CD14-positive monocyte (primary cell): ENCODE results near the gene ACTR2. TPM values are rescaled to one million over a fixed set of nuclear protein-coding genes. Genes with fewer than 3 reads are reported as not detected.
"Not testable (repeated sequence)": the region's sequence is repeated elsewhere in the genome, so short reads cannot be mapped to it uniquely, and the experiment has no call there.

Experiments used
- DNase-seq, 3 donors: peaks; one replicate each; pipeline ENCODE4 v3.0.0-alpha.2; 2011 to 2022
- H2AFZ ChIP-seq: 2 replicates; pipeline ENCODE4 v1.6.0; 2012; ENCODE audit warnings: mild to moderate bottlenecking, low read depth, low read length, inconsistent platforms; ENCODE audit not compliant: insufficient read depth, poor library complexity, severe bottlenecking
- H3K27ac ChIP-seq, 2 donors: 1 replicate in 1 of 2; 2 replicates in 1 of 2; pipeline ENCODE4 v1.5.1; 2012 to 2013; ENCODE audit warnings: low read length in 2 of 2, control low read depth in 1 of 2, inconsistent platforms in 1 of 2, low read depth in 1 of 2, mild to moderate bottlenecking in 1 of 2
- H3K27me3 ChIP-seq, 2 donors: one replicate each; pipeline versions ENCODE4 v1.6.0 to v1.6.1; 2011 to 2013; ENCODE audit warnings: low read length in 2 of 2; ENCODE audit not compliant: control insufficient read depth in 2 of 2, insufficient read depth in 2 of 2
- H3K36me3 ChIP-seq, 2 donors: replicated peaks in 1 of 2; 1 replicate in 1 of 2; 2 replicates in 1 of 2; pipeline versions ENCODE4 v1.5.1 to v1.6.1; 2012 to 2013; ENCODE audit warnings: low read length in 2 of 2, control low read depth in 1 of 2, inconsistent platforms in 1 of 2, mild to moderate bottlenecking in 1 of 2; ENCODE audit not compliant: insufficient read depth in 2 of 2, control insufficient read depth in 1 of 2
- H3K4me1 ChIP-seq, 2 donors: 1 replicate in 1 of 2; 2 replicates in 1 of 2; pipeline versions ENCODE4 v1.5.1 to v1.6.1; 2012 to 2013; ENCODE audit warnings: low read length in 2 of 2, control low read depth in 1 of 2, inconsistent platforms in 1 of 2, mild to moderate bottlenecking in 1 of 2, moderate library complexity in 1 of 2; ENCODE audit not compliant: insufficient read depth in 2 of 2, control insufficient read depth in 1 of 2
- H3K4me2 ChIP-seq: replicated peaks from 2 replicates; pipeline ENCODE3; 2012; ENCODE audit warnings: low read length, moderate library complexity, mild to moderate bottlenecking; ENCODE audit not compliant: poor library complexity, severe bottlenecking; ENCODE audit errors: extremely low read depth
- H3K4me3 ChIP-seq, 3 experiments: fragments of 200-600 bp in 1 of 3; sonication (generic) in 1 of 3; replicated peaks in 1 of 3; 1 replicate in 2 of 3; 2 replicates in 1 of 3; pipeline ENCODE4 v1.5.1; 2011 to 2013; ENCODE audit warnings: low read length in 3 of 3, mild to moderate bottlenecking in 3 of 3, control low read depth in 2 of 3, low read depth in 2 of 3, inconsistent platforms in 1 of 3, moderate library complexity in 1 of 3
- H3K79me2 ChIP-seq: 2 replicates; pipeline ENCODE4 v1.6.0; 2012; ENCODE audit warnings: mild to moderate bottlenecking, control low read depth, inconsistent platforms, low read length, moderate library complexity; ENCODE audit not compliant: insufficient read depth
- H3K9ac ChIP-seq: 2 replicates; pipeline ENCODE4 v1.6.0; 2017; ENCODE audit warnings: low read length, mild to moderate bottlenecking; ENCODE audit not compliant: insufficient read depth, poor library complexity, severe bottlenecking
- H3K9me3 ChIP-seq, 2 donors: replicated peaks in 1 of 2; 1 replicate in 1 of 2; 2 replicates in 1 of 2; pipeline versions ENCODE4 v1.5.1 to v1.6.1; 2012 to 2013; ENCODE audit warnings: low read length in 2 of 2, control low read depth in 1 of 2; ENCODE audit not compliant: control insufficient read depth in 1 of 2, insufficient read depth in 1 of 2
- H4K20me1 ChIP-seq: 2 replicates; pipeline ENCODE4 v1.6.0; 2012; ENCODE audit warnings: mild to moderate bottlenecking, low read length, control low read depth, moderate library complexity; ENCODE audit not compliant: insufficient read depth
- H3K27ac Mint-ChIP-seq, 7 donors: one replicate each; pipeline ENCODE4 v1.8.0; 2020; ENCODE audit warnings: mild to moderate bottlenecking in 7 of 7, mixed read lengths in 7 of 7, moderate library complexity in 6 of 7, inconsistent platforms in 2 of 7
- H3K27me3 Mint-ChIP-seq, 3 donors: one replicate each; pipeline ENCODE4 v1.8.0; 2021 to 2022; ENCODE audit warnings: low read depth in 3 of 3, mild to moderate bottlenecking in 3 of 3, mixed read lengths in 3 of 3, moderate library complexity in 3 of 3, inconsistent platforms in 1 of 3
- H3K36me3 Mint-ChIP-seq, 2 donors: one replicate each; pipeline ENCODE4 v1.8.0; 2020; ENCODE audit warnings: mixed read lengths in 2 of 2, inconsistent platforms in 1 of 2, mild to moderate bottlenecking in 1 of 2
- H3K4me1 Mint-ChIP-seq: one replicate; pipeline ENCODE4 v1.8.0; 2020; ENCODE audit warnings: mild to moderate bottlenecking, mixed read lengths
- H3K4me3 Mint-ChIP-seq, 2 donors: one replicate each; pipeline ENCODE4 v1.8.0; 2020; ENCODE audit warnings: mild to moderate bottlenecking in 2 of 2, mixed read lengths in 2 of 2, moderate library complexity in 1 of 2
- H3K9me3 Mint-ChIP-seq, 7 donors: one replicate each; pipeline ENCODE4 v1.8.0; 2020 to 2022; ENCODE audit warnings: mixed read lengths in 7 of 7, mild to moderate bottlenecking in 6 of 7, moderate library complexity in 6 of 7, inconsistent platforms in 2 of 7
- WGBS: methylation state at CpG from one replicate; pipeline ENCODE4 v1.1.5; 2013; ENCODE audit warnings: missing lambda C conversion rate; ENCODE audit not compliant: insufficient coverage; 5-methylcytosine and 5-hydroxymethylcytosine counted together
- intact Hi-C, 2 donors: fragments of 100-400 bp; cut with micrococcal nuclease; formaldehyde crosslinking; loops; one replicate each; pipeline versions ENCODE4 v1.15.0 to v1.15.1; 2023
- polyA plus RNA-seq, 3 donors: library from polyadenylated mRNA; depleted of rRNA in 1 of 3; unstranded in 2 of 3; stranded (reverse) in 1 of 3; fragments of 300-500 nt in 2 of 3; fragments of >200 nt in 1 of 3; fragmentation: Illumina TruSeq in 2 of 3; gene quantifications; 1 replicate in 2 of 3; 2 replicates in 1 of 3; pipeline ENCODE4 v1.2.3, GENCODE V29; 2012 to 2021
- TF ChIP-seq, protein P1 (sequence below): fragments of 200-600 bp; IDR thresholded peaks from one replicate; pipeline ENCODE4 v1.8.0; 2022; ENCODE audit warnings: antibody characterized with exemption, mild to moderate bottlenecking

The ACTR2 gene
- polyA plus RNA-seq, 3 donors, result 88.7 to 560 (median 342) TPM

GRCh38 chr2:65256054-65256453 is 28.4 kb downstream of the ACTR2 start:
- Histone ChIP-seq H3K9ac (no peak overlapping the region), H2AFZ (no peak overlapping the region), H3K4me2 (no peak overlapping the region), H3K9me3 (no peaks in the 10 kb centered on the region), H3K4me1 (no peaks in the 10 kb centered on the region), H3K27ac (peak overlapping the region in 1 of 2 donors; percentile 48), H3K79me2 (peaks cover 96% of the 10 kb centered on the region), H3K27me3 (no peaks in the 10 kb centered on the region), H3K4me3 (no peak overlapping the region), H3K36me3 (peaks cover 78 to 89% of the 10 kb centered on the region in 2 donors), H4K20me1 (peaks cover 99% of the 10 kb centered on the region)
- TF ChIP-seq, protein P1, sequence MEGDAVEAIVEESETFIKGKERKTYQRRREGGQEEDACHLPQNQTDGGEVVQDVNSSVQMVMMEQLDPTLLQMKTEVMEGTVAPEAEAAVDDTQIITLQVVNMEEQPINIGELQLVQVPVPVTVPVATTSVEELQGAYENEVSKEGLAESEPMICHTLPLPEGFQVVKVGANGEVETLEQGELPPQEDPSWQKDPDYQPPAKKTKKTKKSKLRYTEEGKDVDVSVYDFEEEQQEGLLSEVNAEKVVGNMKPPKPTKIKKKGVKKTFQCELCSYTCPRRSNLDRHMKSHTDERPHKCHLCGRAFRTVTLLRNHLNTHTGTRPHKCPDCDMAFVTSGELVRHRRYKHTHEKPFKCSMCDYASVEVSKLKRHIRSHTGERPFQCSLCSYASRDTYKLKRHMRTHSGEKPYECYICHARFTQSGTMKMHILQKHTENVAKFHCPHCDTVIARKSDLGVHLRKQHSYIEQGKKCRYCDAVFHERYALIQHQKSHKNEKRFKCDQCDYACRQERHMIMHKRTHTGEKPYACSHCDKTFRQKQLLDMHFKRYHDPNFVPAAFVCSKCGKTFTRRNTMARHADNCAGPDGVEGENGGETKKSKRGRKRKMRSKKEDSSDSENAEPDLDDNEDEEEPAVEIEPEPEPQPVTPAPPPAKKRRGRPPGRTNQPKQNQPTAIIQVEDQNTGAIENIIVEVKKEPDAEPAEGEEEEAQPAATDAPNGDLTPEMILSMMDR, result peak; percentile 25
- Mint-ChIP-seq H3K9me3 (no peaks in the 10 kb centered on the region), H3K4me1 (peaks cover 2% of the 10 kb centered on the region), H3K36me3 (peaks cover 68 to 85% of the 10 kb centered on the region in 2 donors), H3K27ac (peak overlapping the region in 2 of 7 donors; percentile 37 to 43), H3K27me3 (no peaks in the 10 kb centered on the region), H3K4me3 (no peak overlapping the region)
- intact Hi-C loops, result no loop called here
- no peak for DNase-seq
- WGBS, result 100% methylated on average over 1 of the region's 1 CpG

DNA sequence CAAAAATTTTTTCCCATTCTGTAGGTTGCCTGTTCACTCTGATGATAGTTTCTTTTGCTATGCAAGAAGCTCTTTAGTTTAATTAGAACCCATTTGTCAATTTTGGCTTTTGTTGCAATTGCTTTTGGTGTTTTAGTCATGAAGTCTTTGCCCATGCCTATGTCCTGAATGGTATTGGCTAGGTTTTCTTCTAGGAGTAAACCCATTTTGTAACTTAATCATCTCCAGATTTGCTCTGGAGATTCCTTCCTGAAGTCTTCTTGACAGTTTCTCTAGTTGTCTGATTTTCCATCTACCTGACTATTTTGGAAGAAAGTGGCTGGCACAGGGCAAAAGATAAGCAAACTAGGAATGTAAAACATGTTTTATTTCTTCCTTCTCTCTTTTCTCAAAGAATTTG is 30.2 kb downstream of the ACTR2 start:
- peaks cover 92% of the 10 kb centered on the region for H3K79me2 ChIP-seq
- H3K27ac ChIP-seq, intact Hi-C loops, DNase-seq, H3K27me3 ChIP-seq, H3K9me3 ChIP-seq, H3K9ac ChIP-seq, H2AFZ ChIP-seq, H3K4me3 ChIP-seq, H3K4me1 Mint-ChIP-seq, H3K9me3 Mint-ChIP-seq, H3K4me2 ChIP-seq, H3K4me3 Mint-ChIP-seq, H3K4me1 ChIP-seq, H3K27me3 Mint-ChIP-seq: not testable (repeated sequence)
- H4K20me1 ChIP-seq, result peaks cover 99% of the 10 kb centered on the region
- Mint-ChIP-seq H3K36me3 (peaks cover 71 to 86% of the 10 kb centered on the region in 2 donors), H3K27ac (peak overlapping the region in 4 of 7 donors; percentile 25 to 74 (median 45))
- H3K36me3 ChIP-seq, result peaks cover 83 to 92% of the 10 kb centered on the region in 2 donors
